ENCODE data around the gene RTN4RL1. TPM values are rescaled to one million over a fixed set of nuclear protein-coding genes. Genes with fewer than 3 reads are reported as not detected.
A peak's percentile ranks its signal among the peaks of the same experiment; 100 is the strongest.

The RTN4RL1 gene
- total RNA-seq, 2 donors from 2014 or later, result 0.32 to 0.37 TPM

DNA sequence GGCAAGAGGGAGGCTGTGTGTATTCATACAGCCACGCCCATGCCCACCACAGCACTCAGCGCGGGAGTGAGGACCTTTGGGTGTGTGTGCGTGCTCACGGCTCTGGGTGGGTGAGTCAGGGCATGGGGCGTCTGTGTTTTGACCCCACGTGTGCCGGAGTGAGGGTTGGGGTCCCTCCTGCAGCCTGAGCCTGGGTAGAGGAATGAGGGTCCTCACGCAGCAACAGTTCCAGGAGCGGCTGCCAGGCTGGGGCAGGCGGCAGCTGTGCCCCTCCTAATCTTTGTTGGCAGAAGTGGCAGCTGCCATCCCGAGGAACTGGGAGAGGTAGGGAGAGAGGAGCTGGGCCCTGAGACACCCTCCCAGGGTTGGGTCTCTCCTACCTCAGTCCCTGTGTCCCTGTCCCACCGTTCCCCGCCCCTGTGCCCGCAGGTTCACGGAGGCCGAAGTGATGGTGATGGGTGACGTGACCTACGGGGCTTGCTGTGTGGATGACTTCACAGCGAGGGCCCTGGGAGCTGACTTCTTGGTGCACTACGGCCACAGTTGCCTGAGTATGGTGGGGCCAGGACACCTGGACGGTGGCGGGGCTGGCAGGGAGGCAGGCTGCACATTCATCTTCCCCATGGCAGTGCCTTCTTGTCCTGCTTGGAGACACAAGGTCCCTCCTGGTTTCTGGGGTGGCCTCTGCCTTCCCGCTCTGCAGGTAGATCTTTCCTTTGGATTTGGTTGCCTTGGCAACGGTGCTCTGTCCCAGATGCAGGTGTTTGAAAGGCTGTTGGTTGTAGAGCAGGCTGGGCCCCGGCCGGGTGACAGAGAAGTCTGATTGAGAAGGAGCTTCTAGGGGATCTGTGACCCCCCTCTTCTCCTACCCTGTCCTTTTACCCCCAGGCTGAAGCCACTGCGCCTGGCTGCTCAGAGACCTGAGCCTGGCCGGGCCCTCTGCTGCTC lies 10.7 kb upstream of the RTN4RL1 start:
- H3K27me3 ChIP-seq, result no peaks in the 10 kb centered on the region
- H3K9me3 ChIP-seq, result no peaks in the 10 kb centered on the region
- H3K9ac ChIP-seq (ENCODE audit: low read depth in 2 of 2, low read length in 2 of 2), result no peak overlapping the region
- H3K27ac ChIP-seq, result no peak overlapping the region
- H3K36me3 ChIP-seq, result no peaks in the 10 kb centered on the region
- intact Hi-C loops (cut with DNase I), result no loop called here
- peaks cover 6% of the 10 kb centered on the region for H3K4me1 ChIP-seq
- DNase-seq, result no peak
- TF ChIP-seq, protein P1, sequence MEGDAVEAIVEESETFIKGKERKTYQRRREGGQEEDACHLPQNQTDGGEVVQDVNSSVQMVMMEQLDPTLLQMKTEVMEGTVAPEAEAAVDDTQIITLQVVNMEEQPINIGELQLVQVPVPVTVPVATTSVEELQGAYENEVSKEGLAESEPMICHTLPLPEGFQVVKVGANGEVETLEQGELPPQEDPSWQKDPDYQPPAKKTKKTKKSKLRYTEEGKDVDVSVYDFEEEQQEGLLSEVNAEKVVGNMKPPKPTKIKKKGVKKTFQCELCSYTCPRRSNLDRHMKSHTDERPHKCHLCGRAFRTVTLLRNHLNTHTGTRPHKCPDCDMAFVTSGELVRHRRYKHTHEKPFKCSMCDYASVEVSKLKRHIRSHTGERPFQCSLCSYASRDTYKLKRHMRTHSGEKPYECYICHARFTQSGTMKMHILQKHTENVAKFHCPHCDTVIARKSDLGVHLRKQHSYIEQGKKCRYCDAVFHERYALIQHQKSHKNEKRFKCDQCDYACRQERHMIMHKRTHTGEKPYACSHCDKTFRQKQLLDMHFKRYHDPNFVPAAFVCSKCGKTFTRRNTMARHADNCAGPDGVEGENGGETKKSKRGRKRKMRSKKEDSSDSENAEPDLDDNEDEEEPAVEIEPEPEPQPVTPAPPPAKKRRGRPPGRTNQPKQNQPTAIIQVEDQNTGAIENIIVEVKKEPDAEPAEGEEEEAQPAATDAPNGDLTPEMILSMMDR (IDR thresholded peaks at IDR 0.05), result no peak
- no peak overlapping the region for H3K4me3 ChIP-seq

DNA sequence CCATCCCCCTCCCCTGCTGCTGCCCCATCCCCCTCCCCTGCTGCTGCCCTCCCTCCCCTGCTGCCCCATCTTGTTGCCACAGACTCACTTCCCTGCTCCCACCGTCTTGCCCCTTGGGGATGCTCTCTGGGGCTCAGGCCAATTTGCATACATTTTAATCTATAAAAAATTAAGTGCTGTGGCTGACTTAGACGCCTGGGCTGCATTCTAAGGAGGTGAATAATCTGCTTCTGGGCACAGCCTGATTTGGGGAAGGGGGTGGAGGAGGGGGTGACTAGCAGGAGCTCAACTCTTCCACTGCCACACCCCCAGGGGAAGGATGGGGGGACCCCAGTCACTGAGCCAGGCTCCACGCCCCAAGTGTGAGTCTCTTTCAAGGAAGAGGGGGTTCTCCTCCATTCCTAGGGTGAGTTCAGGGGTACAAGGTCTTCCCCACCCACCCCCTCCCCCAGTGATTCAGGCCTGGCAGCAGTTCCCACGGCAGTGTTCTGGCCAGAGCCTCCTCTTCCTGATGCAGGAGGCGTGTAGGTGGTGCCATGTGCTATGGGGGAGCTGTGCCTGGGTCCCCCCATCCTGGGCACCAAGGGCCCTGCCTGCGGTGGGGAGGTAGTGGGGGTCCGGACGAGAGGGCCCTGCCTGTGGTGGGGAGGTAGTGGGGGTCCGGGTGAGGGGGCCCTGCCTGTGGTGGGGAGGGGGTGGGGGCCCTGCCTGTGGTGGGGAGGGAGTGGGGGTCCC lies 9.8 kb upstream of the RTN4RL1 start:
- intact Hi-C loops (cut with DNase I), result no loop called here

DNA sequence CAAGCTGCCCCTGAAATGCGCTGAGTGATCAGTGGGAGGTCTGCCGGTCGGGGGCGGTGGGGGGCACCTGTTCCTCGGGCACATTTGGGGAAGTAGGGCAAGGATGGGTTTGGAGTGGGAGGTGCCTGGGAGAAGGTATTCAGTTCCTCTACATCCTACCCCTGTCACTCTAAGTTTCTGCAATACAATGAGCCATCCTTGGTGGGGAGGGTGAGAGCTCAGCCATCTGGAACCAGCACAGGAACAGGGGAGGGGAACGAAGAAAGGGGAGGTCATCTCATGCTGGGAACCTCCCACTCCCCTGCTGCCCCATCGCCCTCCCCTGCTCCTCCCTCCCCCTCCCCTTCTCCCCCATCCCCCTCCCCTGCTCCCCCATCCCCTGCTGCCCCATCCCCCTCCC lies 9.0 kb upstream of the RTN4RL1 start:
- no peak overlapping the region for H3K27ac ChIP-seq
- H3K9me3 ChIP-seq, result no peaks in the 10 kb centered on the region
- H3K27me3 ChIP-seq, result no peaks in the 10 kb centered on the region
- TF ChIP-seq, protein P1 (IDR thresholded peaks at IDR 0.05), result no peak
- H3K9ac ChIP-seq (ENCODE audit: low read depth in 2 of 2, low read length in 2 of 2), result no peak overlapping the region
- DNase-seq, result no peak
- peaks cover 7% of the 10 kb centered on the region for H3K4me1 ChIP-seq
- H3K4me3 ChIP-seq, result no peak overlapping the region
- H3K36me3 ChIP-seq, result no peaks in the 10 kb centered on the region
- intact Hi-C loops (cut with DNase I), result no loop called here

More for the DNA sequence above, 9.8 kb upstream of the RTN4RL1 start:
- no peak overlapping the region for H3K27ac ChIP-seq
- TF ChIP-seq, protein P1 (IDR thresholded peaks at IDR 0.05), result no peak
- H3K4me3 ChIP-seq, result no peak overlapping the region
- peaks cover 7% of the 10 kb centered on the region for H3K4me1 ChIP-seq
- H3K36me3 ChIP-seq, result no peaks in the 10 kb centered on the region
- no peak overlapping the region for H3K9ac ChIP-seq (ENCODE audit: low read depth in 2 of 2, low read length in 2 of 2)
- H3K27me3 ChIP-seq, result no peaks in the 10 kb centered on the region
- no peak for DNase-seq
- H3K9me3 ChIP-seq, result no peaks in the 10 kb centered on the region

DNA sequence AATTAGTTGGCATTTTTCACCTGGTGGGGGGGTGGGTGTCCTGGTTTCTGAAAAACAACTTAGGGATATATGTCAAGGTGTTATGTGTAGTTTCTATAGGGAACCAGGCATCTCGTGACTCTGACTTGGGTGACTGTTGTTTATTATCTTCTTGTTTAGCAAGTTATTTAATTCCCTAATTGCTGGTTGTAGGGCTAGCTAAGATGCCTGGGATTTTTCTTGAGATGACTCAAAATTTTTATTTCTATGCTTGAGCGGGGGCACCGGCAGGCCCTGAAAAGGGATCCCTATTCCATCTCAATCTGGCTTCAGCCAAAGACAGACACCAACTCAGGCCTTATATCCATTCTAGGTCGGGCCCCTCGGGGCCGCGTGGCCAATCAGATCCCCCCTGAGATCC lies 8.0 kb upstream of the RTN4RL1 start:
- H3K36me3 ChIP-seq, result no peaks in the 10 kb centered on the region
- H3K27me3 ChIP-seq, result peaks cover 3% of the 10 kb centered on the region
- H3K4me3 ChIP-seq, result no peak overlapping the region
- no peaks in the 10 kb centered on the region for H3K9me3 ChIP-seq
- H3K27ac ChIP-seq, result no peak overlapping the region
- no peak for DNase-seq
- peaks cover 7% of the 10 kb centered on the region for H3K4me1 ChIP-seq
- H3K9ac ChIP-seq (ENCODE audit: low read depth in 2 of 2, low read length in 2 of 2), result no peak overlapping the region
- intact Hi-C loops (cut with DNase I), result no loop called here
- TF ChIP-seq, protein P1 (IDR thresholded peaks at IDR 0.05), result no peak

DNA sequence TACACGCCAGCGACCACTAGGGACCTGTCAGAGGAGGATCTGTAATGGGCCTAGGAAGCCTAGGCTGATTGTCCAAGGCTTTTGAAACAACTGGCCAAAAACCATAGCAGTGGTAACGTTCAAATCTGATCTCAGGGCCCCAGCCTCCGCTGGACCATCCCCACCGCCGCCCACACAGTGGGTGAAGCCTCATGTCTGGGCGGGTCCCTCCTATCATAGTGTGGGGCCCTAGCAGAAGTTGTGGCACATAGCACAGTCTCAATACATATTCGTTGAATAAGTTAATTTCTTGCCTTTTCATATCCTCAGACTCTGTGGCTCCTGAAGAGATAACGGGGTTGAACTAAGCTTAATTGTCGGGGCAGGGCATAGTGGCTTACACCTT lies 5.6 kb upstream of the RTN4RL1 start:
- Histone ChIP-seq H3K4me1 (peaks cover 7% of the 10 kb centered on the region), H3K27me3 (peaks cover 21% of the 10 kb centered on the region), H3K9me3 (no peaks in the 10 kb centered on the region), H3K36me3 (no peaks in the 10 kb centered on the region), H3K9ac (ENCODE audit: low read depth in 2 of 2, low read length in 2 of 2) (peak overlapping the region; percentile 70 to 94), H3K27ac (no peak overlapping the region), H3K4me3 (peak overlapping the region; percentile 100)
- TF ChIP-seq, protein P1 (IDR thresholded peaks at IDR 0.05), result peak; percentile 22
- intact Hi-C loops (cut with DNase I), result no loop called here
- DNase-seq, result no peak

All from colonic mucosa (tissue), 4 donors.